Measurements from ENCODE around the gene CPT1B.
A peak's percentile ranks its signal among the peaks of the same experiment; 100 is the strongest.

CPT1B gene

GRCh38 chr22:50578776-50579310 is 616 bp upstream of the CPT1B start:
- no peak overlapping the region for H3K4me3 ChIP-seq (ENCODE audit: low read depth, low read length)
- DNase-seq (ENCODE audit: low read depth) = no peak
- TF ChIP-seq CTCF (conservative IDR thresholded peaks at IDR 0.05; ENCODE audit: low read depth, low read length) = no peak

- DNase-seq (ENCODE audit: low read depth) = no peak
- no peak for TF ChIP-seq CTCF (conservative IDR thresholded peaks at IDR 0.05; ENCODE audit: low read depth, low read length)
- no peak overlapping the region for H3K4me3 ChIP-seq (ENCODE audit: low read depth, low read length)
These were observed 585 bp downstream of the CPT1B start for GRCh38 chr22:50577697-50577986.

- DNase-seq (ENCODE audit: low read depth) = no peak
- no peak overlapping the region for H3K4me3 ChIP-seq (ENCODE audit: low read depth, low read length)
These were observed 1.2 kb downstream of the CPT1B start for GRCh38 chr22:50576806-50577696.

GRCh38 chr22:50576070-50576469 is 2.2 kb downstream of the CPT1B start:
- DNase-seq (ENCODE audit: low read depth) = peak; percentile 72
- H3K4me3 ChIP-seq (ENCODE audit: low read depth, low read length) = no peak overlapping the region
- peak; percentile 68 for TF ChIP-seq CTCF (conservative IDR thresholded peaks at IDR 0.05; ENCODE audit: low read depth, low read length)

More at GRCh38 chr22:50576806-50577696, 1.2 kb downstream of the CPT1B start:
- no peak for TF ChIP-seq CTCF (conservative IDR thresholded peaks at IDR 0.05; ENCODE audit: low read depth, low read length)

GRCh38 chr22:50575426-50575941 is 2.7 kb downstream of the CPT1B start:
- DNase-seq (ENCODE audit: low read depth) = no peak
- H3K4me3 ChIP-seq (ENCODE audit: low read depth, low read length) = no peak overlapping the region
- TF ChIP-seq CTCF (conservative IDR thresholded peaks at IDR 0.05; ENCODE audit: low read depth, low read length) = no peak

GRCh38 chr22:50574383-50574755 is 3.9 kb downstream of the CPT1B start:
- DNase-seq (ENCODE audit: low read depth) = no peak
- no peak overlapping the region for H3K4me3 ChIP-seq (ENCODE audit: low read depth, low read length)
- no peak for TF ChIP-seq CTCF (conservative IDR thresholded peaks at IDR 0.05; ENCODE audit: low read depth, low read length)
